ENCODE measurements around the gene DDX51.

Gene DDX51

DNA sequence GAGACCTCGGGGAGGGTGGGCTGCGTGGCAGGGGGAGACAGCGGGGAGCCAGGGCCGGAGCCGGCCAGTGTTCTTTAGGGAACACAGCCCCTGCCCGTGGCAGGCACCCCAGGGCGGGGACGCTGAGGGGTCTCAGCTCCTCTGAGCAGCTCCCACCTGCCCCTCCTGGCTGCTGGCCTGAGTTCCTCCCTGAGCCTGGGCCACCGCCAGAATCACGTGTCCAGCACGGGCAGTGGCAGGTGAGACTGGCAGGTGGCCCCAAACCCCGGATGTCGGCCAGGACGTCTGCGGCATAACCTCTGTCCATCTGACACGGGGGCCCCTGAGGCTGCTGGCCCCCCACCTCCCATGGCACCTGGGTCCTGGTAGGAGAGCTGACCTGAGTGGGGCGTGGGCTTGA, 25.3 kb upstream of the DDX51 start:
- DNase-seq = no peak
- POLR2A ChIA-PET = no interaction called here
- Histone ChIP-seq H3K27ac (ENCODE audit: insufficient read depth in 1 of 2, low read depth in 1 of 2, low read length in 2 of 2, poor library complexity in 1 of 2, severe bottlenecking in 2 of 2) (no peak overlapping the region), H3K4me3 (ENCODE audit: control insufficient read depth in 1 of 7, extremely low read depth in 1 of 7, insufficient read depth in 4 of 7, low read depth in 2 of 7, low read length in 6 of 7) (no peak overlapping the region), H3K4me1 (ENCODE audit: control extremely low read depth in 1 of 4, control insufficient read depth in 4 of 4, insufficient read depth in 4 of 4, low read length in 3 of 4) (peaks cover 0 to 34% (median 27%) of the 10 kb centered on the region in 4 experiments), H3K9me3 (ENCODE audit: control extremely low read depth in 1 of 5, control insufficient read depth in 4 of 5, insufficient read depth in 2 of 5, low read depth in 1 of 5, low read length in 4 of 5) (no peaks in the 10 kb centered on the region), H3K36me3 (ENCODE audit: control insufficient read depth in 4 of 4, insufficient read depth in 4 of 4, low read length in 3 of 4) (no peaks in the 10 kb centered on the region), H3K27me3 (replicated peaks in 2 of 5; ENCODE audit: control insufficient read depth in 4 of 5, insufficient read depth in 5 of 5, low read length in 4 of 5) (peaks cover 0 to 33% (median 4%) of the 10 kb centered on the region in 5 experiments)
- WGBS (ENCODE audit: insufficient coverage) = 71% methylated on average over 13 of the region's 17 CpGs
- CTCF ChIA-PET = no interaction called here

DNA sequence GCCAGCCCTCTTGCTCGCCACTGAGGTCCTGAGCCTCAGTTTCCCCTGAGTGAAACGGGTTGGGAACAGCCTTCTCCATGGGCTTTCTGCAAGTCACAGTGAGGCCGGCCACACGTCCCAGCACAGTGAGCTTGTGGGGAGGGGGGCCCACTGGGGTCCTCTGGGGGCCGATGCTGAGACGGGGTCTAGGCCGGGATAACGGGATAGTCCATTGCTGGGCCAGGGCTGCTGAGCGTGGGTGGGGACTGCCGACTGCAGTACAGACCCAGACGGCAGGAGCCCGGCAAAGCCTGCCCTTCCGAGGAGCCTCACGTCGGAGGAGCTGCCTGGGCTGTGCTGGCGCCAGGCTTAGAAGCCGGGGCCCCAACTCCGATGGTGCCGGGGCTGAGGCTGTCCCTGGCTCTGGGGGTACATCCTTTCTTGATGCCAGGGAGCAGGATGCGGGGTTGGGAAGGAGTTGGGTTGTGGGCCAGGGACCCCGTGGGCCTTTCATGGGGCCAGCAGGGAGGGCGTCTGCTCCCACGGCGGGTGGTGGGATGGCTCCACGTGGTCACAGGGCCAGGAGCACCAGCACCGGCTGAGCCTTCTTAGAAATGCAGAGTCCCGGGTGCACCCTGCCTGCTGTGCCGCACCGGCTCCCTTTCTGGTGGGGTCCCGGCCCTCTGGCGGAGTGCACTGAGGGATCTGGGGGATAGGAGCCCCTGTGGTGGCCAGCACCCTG, 24.4 kb upstream of the DDX51 start:
- H3K9me3 ChIP-seq (ENCODE audit: control extremely low read depth in 1 of 5, control insufficient read depth in 4 of 5, insufficient read depth in 2 of 5, low read depth in 1 of 5, low read length in 4 of 5) = no peaks in the 10 kb centered on the region
- no peak for DNase-seq
- no peak overlapping the region for H3K27ac ChIP-seq (ENCODE audit: insufficient read depth in 1 of 2, low read depth in 1 of 2, low read length in 2 of 2, poor library complexity in 1 of 2, severe bottlenecking in 2 of 2)
- CTCF ChIA-PET = interaction anchor here (0.6 kb wide), 1 partner anchor 694 kb away, joined by 3 read pairs; no protein-coding TSS in a partner anchor
- H3K4me3 ChIP-seq (ENCODE audit: control insufficient read depth in 1 of 7, extremely low read depth in 1 of 7, insufficient read depth in 4 of 7, low read depth in 2 of 7, low read length in 6 of 7) = no peak overlapping the region
- H3K27me3 ChIP-seq (replicated peaks in 2 of 5; ENCODE audit: control insufficient read depth in 4 of 5, insufficient read depth in 5 of 5, low read length in 4 of 5) = peaks cover 0 to 32% (median 4%) of the 10 kb centered on the region in 5 experiments
- no peaks in the 10 kb centered on the region for H3K36me3 ChIP-seq (ENCODE audit: control insufficient read depth in 4 of 4, insufficient read depth in 4 of 4, low read length in 3 of 4)
- POLR2A ChIA-PET = no interaction called here
- peaks cover 0 to 32% (median 24%) of the 10 kb centered on the region in 4 experiments for H3K4me1 ChIP-seq (ENCODE audit: control extremely low read depth in 1 of 4, control insufficient read depth in 4 of 4, insufficient read depth in 4 of 4, low read length in 3 of 4)
- 93% methylated on average over 30 of the region's 31 CpGs for WGBS (ENCODE audit: insufficient coverage)

DNA sequence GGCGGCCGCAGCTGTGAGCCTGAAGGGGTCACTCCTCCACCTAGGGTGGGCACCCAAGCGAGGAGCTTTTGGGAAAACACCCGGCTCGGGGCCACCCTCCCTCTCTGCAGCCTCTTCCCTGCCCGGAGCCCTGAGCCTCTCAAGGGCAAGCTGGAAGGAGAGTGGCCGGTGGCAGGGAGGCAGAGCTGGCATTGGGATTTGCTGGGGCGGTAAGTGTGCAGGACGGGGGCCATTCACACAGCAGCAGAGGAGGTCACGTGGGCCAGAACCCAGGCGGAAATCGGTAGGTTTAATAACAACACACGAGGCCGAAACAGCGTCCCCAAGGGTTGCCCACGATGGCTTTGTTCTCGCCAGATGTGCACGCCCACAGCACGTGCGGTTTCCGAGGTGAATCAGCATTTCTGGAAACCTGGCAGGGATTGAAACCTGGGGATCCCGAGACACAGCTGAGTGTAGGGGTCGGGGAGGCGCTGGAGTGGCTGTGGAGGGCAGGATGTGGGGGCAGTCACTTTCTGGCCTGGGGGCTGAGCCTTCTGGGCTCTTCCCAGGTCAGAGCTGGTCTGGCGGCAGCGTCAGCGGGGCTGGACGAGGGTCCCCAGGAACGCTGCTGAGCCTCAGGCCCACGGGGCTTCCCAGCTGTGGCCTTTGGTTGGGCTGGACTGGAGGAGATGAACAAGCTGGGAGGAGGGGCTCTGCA, 23.6 kb upstream of the DDX51 start:
- no peaks in the 10 kb centered on the region for H3K9me3 ChIP-seq (ENCODE audit: control extremely low read depth in 1 of 5, control insufficient read depth in 4 of 5, insufficient read depth in 2 of 5, low read depth in 1 of 5, low read length in 4 of 5)
- peaks cover 0 to 32% (median 4%) of the 10 kb centered on the region in 5 experiments for H3K27me3 ChIP-seq (replicated peaks in 2 of 5; ENCODE audit: control insufficient read depth in 4 of 5, insufficient read depth in 5 of 5, low read length in 4 of 5)
- H3K4me1 ChIP-seq (ENCODE audit: control extremely low read depth in 1 of 4, control insufficient read depth in 4 of 4, insufficient read depth in 4 of 4, low read length in 3 of 4) = peaks cover 0 to 30% (median 21%) of the 10 kb centered on the region in 4 experiments
- H3K4me3 ChIP-seq (ENCODE audit: control insufficient read depth in 1 of 7, extremely low read depth in 1 of 7, insufficient read depth in 4 of 7, low read depth in 2 of 7, low read length in 6 of 7) = no peak overlapping the region
- H3K36me3 ChIP-seq (ENCODE audit: control insufficient read depth in 4 of 4, insufficient read depth in 4 of 4, low read length in 3 of 4) = no peaks in the 10 kb centered on the region
- peak in 2 of 3 donors; percentile 65 for DNase-seq
- POLR2A ChIA-PET = no interaction called here
- CTCF ChIA-PET = interaction anchor here (0.6 kb wide), 1 partner anchor 694 kb away, joined by 3 read pairs; no protein-coding TSS in a partner anchor
- H3K27ac ChIP-seq (ENCODE audit: insufficient read depth in 1 of 2, low read depth in 1 of 2, low read length in 2 of 2, poor library complexity in 1 of 2, severe bottlenecking in 2 of 2) = no peak overlapping the region
- 74% methylated on average over 28 of the region's 30 CpGs for WGBS (ENCODE audit: insufficient coverage)

DNA sequence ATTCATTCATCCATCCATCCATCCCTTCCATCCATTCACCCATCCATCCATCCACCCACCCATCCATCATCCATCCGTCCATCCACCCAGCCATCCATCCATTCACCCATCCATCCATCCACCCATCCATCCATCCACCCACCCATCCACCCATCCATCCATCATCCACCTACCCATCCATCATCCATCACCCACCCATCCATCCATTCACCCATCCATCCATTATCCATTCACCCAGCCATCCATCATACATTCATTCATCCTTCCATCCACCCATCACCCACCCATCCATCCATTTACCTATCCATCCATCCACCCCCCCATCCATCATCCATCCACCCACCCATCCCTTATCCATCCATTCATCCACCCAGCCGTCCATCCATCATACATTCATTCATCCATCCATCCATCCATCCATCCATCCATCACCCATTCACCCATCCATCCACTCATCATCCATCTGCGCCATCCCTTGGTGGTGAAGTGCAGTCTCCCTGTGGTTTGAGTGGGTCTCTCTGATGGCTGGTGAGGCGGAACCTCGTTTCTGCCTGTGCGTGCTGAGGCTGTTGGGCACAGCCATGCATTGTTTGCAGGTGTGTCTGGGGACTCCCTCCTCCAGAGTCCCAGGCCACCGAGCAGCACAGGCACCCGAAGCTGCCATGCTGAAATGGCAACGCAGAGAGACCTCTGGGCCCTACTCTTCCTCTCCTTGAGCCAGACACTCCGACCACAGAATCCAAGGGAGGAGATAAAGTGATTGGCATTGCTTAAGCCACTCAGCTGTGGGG, 22.9 kb upstream of the DDX51 start:
- no peak for DNase-seq
- H3K27ac ChIP-seq (ENCODE audit: insufficient read depth in 1 of 2, low read depth in 1 of 2, low read length in 2 of 2, poor library complexity in 1 of 2, severe bottlenecking in 2 of 2) = no peak overlapping the region
- WGBS (ENCODE audit: insufficient coverage) = 95% methylated on average over 9 of the region's 10 CpGs
- no peaks in the 10 kb centered on the region for H3K36me3 ChIP-seq (ENCODE audit: control insufficient read depth in 4 of 4, insufficient read depth in 4 of 4, low read length in 3 of 4)
- H3K4me3 ChIP-seq (ENCODE audit: control insufficient read depth in 1 of 7, extremely low read depth in 1 of 7, insufficient read depth in 4 of 7, low read depth in 2 of 7, low read length in 6 of 7) = no peak overlapping the region
- CTCF ChIA-PET = no interaction called here
- POLR2A ChIA-PET = no interaction called here
- H3K27me3 ChIP-seq (replicated peaks in 2 of 5; ENCODE audit: control insufficient read depth in 4 of 5, insufficient read depth in 5 of 5, low read length in 4 of 5) = peaks cover 0 to 32% (median 4%) of the 10 kb centered on the region in 5 experiments
- no peaks in the 10 kb centered on the region for H3K9me3 ChIP-seq (ENCODE audit: control extremely low read depth in 1 of 5, control insufficient read depth in 4 of 5, insufficient read depth in 2 of 5, low read depth in 1 of 5, low read length in 4 of 5)
- H3K4me1 ChIP-seq (ENCODE audit: control extremely low read depth in 1 of 4, control insufficient read depth in 4 of 4, insufficient read depth in 4 of 4, low read length in 3 of 4) = peaks cover 0 to 31% (median 22%) of the 10 kb centered on the region in 4 experiments

DNA sequence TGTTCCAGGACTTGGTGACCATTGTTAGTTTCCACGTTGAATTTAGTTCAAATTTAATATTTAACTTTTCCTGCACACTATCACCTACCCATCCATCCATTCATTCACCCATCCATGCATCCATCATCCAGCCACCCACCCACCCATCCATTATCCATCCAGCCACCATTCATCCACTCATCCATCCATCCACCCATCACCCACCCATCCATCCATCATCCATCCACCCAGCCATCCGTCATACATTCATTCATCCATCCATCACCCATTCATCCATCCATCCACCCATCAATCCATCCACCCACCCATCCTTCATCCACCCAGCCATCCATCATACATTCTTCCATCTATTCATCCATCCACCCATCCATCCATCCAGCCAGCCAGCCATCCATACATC, 22.0 kb upstream of the DDX51 start:
- H3K9me3 ChIP-seq (ENCODE audit: control extremely low read depth in 1 of 5, control insufficient read depth in 4 of 5, insufficient read depth in 2 of 5, low read depth in 1 of 5, low read length in 4 of 5) = no peaks in the 10 kb centered on the region
- H3K27me3 ChIP-seq (replicated peaks in 2 of 5; ENCODE audit: control insufficient read depth in 4 of 5, insufficient read depth in 5 of 5, low read length in 4 of 5) = peaks cover 0 to 29% (median 2%) of the 10 kb centered on the region in 5 experiments
- WGBS (ENCODE audit: insufficient coverage) = 77% methylated on average over 2 of the region's 2 CpGs
- no peaks in the 10 kb centered on the region for H3K36me3 ChIP-seq (ENCODE audit: control insufficient read depth in 4 of 4, insufficient read depth in 4 of 4, low read length in 3 of 4)
- H3K4me3 ChIP-seq (ENCODE audit: control insufficient read depth in 1 of 7, extremely low read depth in 1 of 7, insufficient read depth in 4 of 7, low read depth in 2 of 7, low read length in 6 of 7) = no peak overlapping the region
- H3K27ac ChIP-seq (ENCODE audit: insufficient read depth in 1 of 2, low read depth in 1 of 2, low read length in 2 of 2, poor library complexity in 1 of 2, severe bottlenecking in 2 of 2) = no peak overlapping the region
- no peak for DNase-seq
- H3K4me1 ChIP-seq (ENCODE audit: control extremely low read depth in 1 of 4, control insufficient read depth in 4 of 4, insufficient read depth in 4 of 4, low read length in 3 of 4) = peaks cover 0 to 32% (median 22%) of the 10 kb centered on the region in 4 experiments
- POLR2A ChIA-PET = no interaction called here
- CTCF ChIA-PET = interaction anchor here (0.5 kb wide), 1 partner anchor 315 kb away, joined by 3 read pairs; no protein-coding TSS in a partner anchor

DNA sequence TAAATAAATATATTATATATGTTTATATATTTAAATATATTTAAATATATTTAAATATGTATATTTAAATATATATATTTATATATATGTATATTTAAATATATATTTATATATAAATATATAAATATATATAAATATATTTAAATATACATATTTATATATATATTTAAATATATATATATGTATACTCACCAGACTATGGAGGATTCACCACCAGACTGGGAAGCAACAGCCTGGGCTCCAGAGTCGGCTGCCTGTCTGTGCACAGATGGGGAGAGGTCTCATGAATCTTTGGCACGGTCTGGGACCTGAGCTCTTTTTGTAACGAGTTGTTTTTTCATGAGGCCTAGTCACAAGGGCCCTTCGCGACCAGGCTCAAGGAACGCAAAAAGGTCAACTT, 21.5 kb upstream of the DDX51 start:
- no peaks in the 10 kb centered on the region for H3K9me3 ChIP-seq (ENCODE audit: control extremely low read depth in 1 of 5, control insufficient read depth in 4 of 5, insufficient read depth in 2 of 5, low read depth in 1 of 5, low read length in 4 of 5)
- DNase-seq = no peak
- ChIA-PET CTCF (interaction anchor here (0.5 kb wide), 1 partner anchor 315 kb away, joined by 3 read pairs; no protein-coding TSS in a partner anchor), POLR2A (no interaction called here)
- peaks cover 0 to 29% (median 2%) of the 10 kb centered on the region in 5 experiments for H3K27me3 ChIP-seq (replicated peaks in 2 of 5; ENCODE audit: control insufficient read depth in 4 of 5, insufficient read depth in 5 of 5, low read length in 4 of 5)
- WGBS (ENCODE audit: insufficient coverage) = 100% methylated on average over 6 of the region's 6 CpGs
- H3K4me1 ChIP-seq (ENCODE audit: control extremely low read depth in 1 of 4, control insufficient read depth in 4 of 4, insufficient read depth in 4 of 4, low read length in 3 of 4) = peaks cover 0 to 29% (median 21%) of the 10 kb centered on the region in 4 experiments
- no peak overlapping the region for H3K4me3 ChIP-seq (ENCODE audit: control insufficient read depth in 1 of 7, extremely low read depth in 1 of 7, insufficient read depth in 4 of 7, low read depth in 2 of 7, low read length in 6 of 7)
- no peak overlapping the region for H3K27ac ChIP-seq (ENCODE audit: insufficient read depth in 1 of 2, low read depth in 1 of 2, low read length in 2 of 2, poor library complexity in 1 of 2, severe bottlenecking in 2 of 2)
- H3K36me3 ChIP-seq (ENCODE audit: control insufficient read depth in 4 of 4, insufficient read depth in 4 of 4, low read length in 3 of 4) = no peaks in the 10 kb centered on the region
